PFSK-1 (cell line): ENCODE data around the gene FMNL1.

Experiments
- FOXP2 ChIP-seq: optimal IDR thresholded peaks from 2 replicates; pipeline ENCODE3; 2011; ENCODE audit warnings: borderline replicate concordance, control low read depth, inconsistent platforms; ENCODE audit not compliant: insufficient read depth; ENCODE audit errors: extremely low read length, extremely low read depth
- POLR2AphosphoS5 ChIP-seq: IDR thresholded peaks from 2 replicates; pipeline ENCODE4 v1.6.1; 2012; ENCODE audit warnings: low read depth, mild to moderate bottlenecking, control low read depth, low read length, moderate library complexity
- SIN3A ChIP-seq: IDR thresholded peaks from 2 replicates; pipeline ENCODE4 v1.6.1; 2012; ENCODE audit warnings: mild to moderate bottlenecking, low read length, moderate library complexity, borderline replicate concordance; ENCODE audit not compliant: insufficient read depth
- TAF1 ChIP-seq: IDR thresholded peaks from 2 replicates; pipeline ENCODE4 v1.6.1; 2012; ENCODE audit warnings: low read length, control low read depth, borderline replicate concordance; ENCODE audit not compliant: insufficient read depth
- TF ChIP-seq, protein P1 (sequence below), 2 experiments: IDR thresholded peaks; 2 replicates each; pipeline versions ENCODE4 v1.6.1 to v1.8.0; 2011 to 2012; ENCODE audit warnings: low read depth in 2 of 2, low read length in 2 of 2, control low read depth in 1 of 2, inconsistent platforms in 1 of 2, mild to moderate bottlenecking in 1 of 2, moderate library complexity in 1 of 2; ENCODE audit not compliant: insufficient read depth in 1 of 2

FMNL1 gene

DNA sequence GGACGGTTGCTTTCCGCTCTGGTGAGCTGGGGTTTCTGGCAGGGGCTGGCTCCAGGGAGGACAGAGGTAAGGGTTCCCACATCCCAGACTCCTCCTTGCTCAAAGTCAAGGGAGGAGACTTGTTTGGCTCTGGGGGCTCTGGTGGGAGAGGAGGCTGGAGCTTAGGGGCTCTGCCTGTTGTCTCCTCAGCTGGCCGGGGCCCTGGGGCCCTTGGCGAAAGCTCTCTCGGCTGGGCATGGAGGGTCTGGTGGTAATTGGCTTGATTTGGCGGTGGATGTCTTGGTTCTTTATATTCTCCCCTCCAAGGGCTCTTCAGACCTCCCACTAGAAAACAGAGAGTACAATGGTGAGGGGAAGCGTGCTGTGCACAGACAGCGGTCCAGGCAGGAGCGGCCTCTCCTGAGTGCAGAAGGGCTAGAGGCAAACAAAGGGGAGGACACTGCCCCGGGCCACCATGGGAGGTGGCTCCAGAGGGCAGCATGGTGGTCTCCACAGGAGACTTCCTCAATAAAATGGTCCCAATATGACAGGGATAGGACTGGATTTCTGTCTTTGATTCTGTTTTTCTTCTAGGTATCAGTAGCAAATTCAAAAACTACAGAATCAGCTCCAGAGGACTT is 45.9 kb downstream of the FMNL1 start:
- TF ChIP-seq SIN3A, result no peak
- no peak for TF ChIP-seq POLR2AphosphoS5
- TF ChIP-seq, protein P1, sequence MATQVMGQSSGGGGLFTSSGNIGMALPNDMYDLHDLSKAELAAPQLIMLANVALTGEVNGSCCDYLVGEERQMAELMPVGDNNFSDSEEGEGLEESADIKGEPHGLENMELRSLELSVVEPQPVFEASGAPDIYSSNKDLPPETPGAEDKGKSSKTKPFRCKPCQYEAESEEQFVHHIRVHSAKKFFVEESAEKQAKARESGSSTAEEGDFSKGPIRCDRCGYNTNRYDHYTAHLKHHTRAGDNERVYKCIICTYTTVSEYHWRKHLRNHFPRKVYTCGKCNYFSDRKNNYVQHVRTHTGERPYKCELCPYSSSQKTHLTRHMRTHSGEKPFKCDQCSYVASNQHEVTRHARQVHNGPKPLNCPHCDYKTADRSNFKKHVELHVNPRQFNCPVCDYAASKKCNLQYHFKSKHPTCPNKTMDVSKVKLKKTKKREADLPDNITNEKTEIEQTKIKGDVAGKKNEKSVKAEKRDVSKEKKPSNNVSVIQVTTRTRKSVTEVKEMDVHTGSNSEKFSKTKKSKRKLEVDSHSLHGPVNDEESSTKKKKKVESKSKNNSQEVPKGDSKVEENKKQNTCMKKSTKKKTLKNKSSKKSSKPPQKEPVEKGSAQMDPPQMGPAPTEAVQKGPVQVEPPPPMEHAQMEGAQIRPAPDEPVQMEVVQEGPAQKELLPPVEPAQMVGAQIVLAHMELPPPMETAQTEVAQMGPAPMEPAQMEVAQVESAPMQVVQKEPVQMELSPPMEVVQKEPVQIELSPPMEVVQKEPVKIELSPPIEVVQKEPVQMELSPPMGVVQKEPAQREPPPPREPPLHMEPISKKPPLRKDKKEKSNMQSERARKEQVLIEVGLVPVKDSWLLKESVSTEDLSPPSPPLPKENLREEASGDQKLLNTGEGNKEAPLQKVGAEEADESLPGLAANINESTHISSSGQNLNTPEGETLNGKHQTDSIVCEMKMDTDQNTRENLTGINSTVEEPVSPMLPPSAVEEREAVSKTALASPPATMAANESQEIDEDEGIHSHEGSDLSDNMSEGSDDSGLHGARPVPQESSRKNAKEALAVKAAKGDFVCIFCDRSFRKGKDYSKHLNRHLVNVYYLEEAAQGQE (IDR thresholded peaks at IDR 0.05; ENCODE audit: insufficient read depth in 1 of 2, low read depth in 2 of 2, low read length in 2 of 2), result no peak
- TF ChIP-seq TAF1, result no peak
- TF ChIP-seq FOXP2, result no peak

GRCh38 chr17:45269912-45270311 is 48.2 kb downstream of the FMNL1 start:
- TF ChIP-seq POLR2AphosphoS5 (no peak), TAF1 (no peak), SIN3A (no peak), FOXP2 (no peak)
- TF ChIP-seq, protein P1 (IDR thresholded peaks at IDR 0.05; ENCODE audit: insufficient read depth in 1 of 2, low read depth in 2 of 2, low read length in 2 of 2), result no peak

GRCh38 chr17:45270828-45271418 is 49.2 kb downstream of the FMNL1 start:
- no peak for TF ChIP-seq TAF1
- no peak for TF ChIP-seq SIN3A
- TF ChIP-seq, protein P1 (IDR thresholded peaks at IDR 0.05; ENCODE audit: insufficient read depth in 1 of 2, low read depth in 2 of 2, low read length in 2 of 2), result no peak
- no peak for TF ChIP-seq POLR2AphosphoS5
- no peak for TF ChIP-seq FOXP2

DNA sequence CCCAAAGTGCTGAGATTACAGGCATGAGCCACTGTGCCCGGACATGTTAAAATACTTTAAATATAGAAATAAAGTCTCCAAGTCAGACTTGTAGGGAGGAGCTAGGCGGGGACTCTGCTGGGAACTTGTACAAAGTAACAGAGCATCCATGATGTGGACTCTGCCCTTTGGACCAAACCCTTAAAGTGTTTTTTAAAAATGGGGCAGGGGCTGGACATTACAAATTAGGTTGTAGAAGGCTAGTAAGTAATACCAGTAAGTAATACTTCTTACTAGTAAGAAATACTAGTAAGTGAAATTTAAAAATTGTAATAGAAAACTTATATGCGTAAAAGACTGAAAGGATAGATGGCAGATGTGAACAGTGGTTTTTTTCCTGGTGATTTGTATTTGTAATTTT is 49.9 kb downstream of the FMNL1 start:
- TF ChIP-seq SIN3A (no peak), TAF1 (no peak), POLR2AphosphoS5 (no peak), FOXP2 (no peak)
- TF ChIP-seq, protein P1 (IDR thresholded peaks at IDR 0.05; ENCODE audit: insufficient read depth in 1 of 2, low read depth in 2 of 2, low read length in 2 of 2), result no peak
